ENCODE results near the gene AGAP6.
A peak's percentile ranks its signal among the peaks of the same experiment; 100 is the strongest.
"Not testable (repeated sequence)": the region's sequence is repeated elsewhere in the genome, so short reads cannot be mapped to it uniquely, and the experiment has no call there.

The AGAP6 gene

DNA sequence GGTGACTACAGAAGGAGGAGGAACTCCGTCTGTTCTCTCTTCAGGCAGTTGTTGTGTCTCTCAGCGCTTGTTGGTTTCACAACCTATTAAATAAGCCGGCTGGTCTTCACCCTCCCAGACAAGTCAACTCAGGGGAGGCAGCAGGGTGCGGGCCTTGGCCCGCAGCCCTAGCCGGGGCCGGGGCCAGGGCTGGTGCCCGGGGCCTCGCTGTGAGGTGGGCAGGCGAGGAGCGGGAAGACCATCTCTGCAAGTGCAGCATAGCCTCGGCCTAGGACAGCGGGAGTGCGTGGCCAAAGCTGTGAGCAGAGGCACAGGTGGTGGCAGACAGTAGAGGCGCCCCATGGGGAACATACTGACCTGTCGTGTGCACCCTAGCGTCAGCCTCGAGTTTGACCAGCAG, at the start of gene AGAP6:
Gene AGAP6, plus strand, starts transcription at position 31 of the 400 bp plus-strand sequence. Its CDS starts 310 bp downstream, at position 341.
- DNase-seq (ENCODE audit: low read depth in 2 of 2, low spot score in 1 of 2): not testable (repeated sequence)

GRCh38 chr10:49941447-49942338, 46.5 kb upstream of the AGAP6 start, which contains the start of the genes PARG and TIMM23B:
PARG (minus strand) TSS chr10:49942027; CDS start chr10:49941725, 302 bp downstream.
TIMM23B (plus strand) TSS chr10:49942053; CDS start chr10:49942195, 142 bp downstream.
- peak; percentile 54 to 67 for DNase-seq (ENCODE audit: low read depth in 2 of 2, low spot score in 1 of 2)

DNA sequence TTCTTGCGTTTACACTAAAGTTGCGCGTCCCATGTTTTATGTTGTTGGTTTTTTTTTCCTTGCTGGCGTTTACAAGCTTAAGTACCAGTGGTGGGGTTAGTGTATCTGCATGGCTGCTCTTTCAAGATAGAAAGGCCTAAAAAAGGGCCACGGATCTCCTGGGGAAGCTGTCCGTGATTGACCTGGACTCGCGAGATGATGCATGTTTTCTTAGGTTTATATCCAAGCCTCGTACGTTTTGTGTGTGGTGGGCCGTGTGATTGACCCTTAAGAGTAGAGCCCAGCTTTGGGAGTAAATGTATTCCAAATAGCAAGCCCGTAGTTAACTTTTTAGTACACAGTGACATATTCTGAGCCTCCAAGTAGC, 45.9 kb upstream of the AGAP6 start:
- not testable (repeated sequence) for DNase-seq (ENCODE audit: low read depth in 2 of 2, low spot score in 1 of 2)

DNA sequence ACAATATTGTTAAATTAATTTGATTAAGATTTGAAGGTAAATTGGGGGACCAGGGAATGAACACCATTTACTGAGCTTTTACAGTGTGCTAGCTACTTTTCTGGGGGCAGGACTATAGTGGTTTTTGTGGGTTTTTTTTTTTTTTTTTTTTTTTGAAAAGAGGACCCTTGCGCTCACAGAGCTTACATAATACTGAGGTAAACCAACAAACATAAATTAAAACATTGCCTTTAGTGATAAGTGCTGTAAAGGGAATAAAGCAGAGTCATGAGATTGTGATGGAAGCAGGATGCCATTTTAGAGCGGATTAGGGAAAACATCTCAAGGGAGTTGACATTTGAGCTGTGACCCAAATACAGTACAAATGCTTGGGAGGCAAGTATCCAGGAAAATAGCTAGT, 44.6 kb upstream of the AGAP6 start:
- DNase-seq (ENCODE audit: low read depth in 2 of 2, low spot score in 1 of 2): not testable (repeated sequence)

DNA sequence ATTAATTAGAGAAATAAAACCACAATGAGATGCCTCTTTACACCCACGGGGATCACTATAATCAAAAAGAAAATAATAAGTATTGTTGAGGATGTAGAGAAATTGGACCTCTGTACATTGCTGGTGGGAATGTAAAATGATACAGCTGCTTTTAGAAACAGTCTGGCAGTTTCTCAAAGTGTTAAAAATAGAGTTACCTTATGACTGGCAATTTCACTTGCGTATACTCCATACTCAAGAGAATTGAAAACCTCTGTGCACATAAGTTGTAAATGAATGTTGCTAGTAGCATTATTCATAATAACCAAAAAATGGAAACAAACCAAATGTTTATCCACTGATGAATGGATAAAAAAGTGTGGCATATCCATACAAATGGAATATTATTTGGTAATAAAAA, 40.1 kb upstream of the AGAP6 start:
- not testable (repeated sequence) for DNase-seq (ENCODE audit: low read depth in 2 of 2, low spot score in 1 of 2)

- DNase-seq (ENCODE audit: low read depth in 2 of 2, low spot score in 1 of 2): not testable (repeated sequence)
Measured at GRCh38 chr10:49948737-49949136, 39.5 kb upstream of the AGAP6 start.

- not testable (repeated sequence) for DNase-seq (ENCODE audit: low read depth in 2 of 2, low spot score in 1 of 2)
Measured at GRCh38 chr10:49952006-49952405, 36.2 kb upstream of the AGAP6 start.

GRCh38 chr10:49953122-49953521, 35.1 kb upstream of the AGAP6 start:
- DNase-seq (ENCODE audit: low read depth in 2 of 2, low spot score in 1 of 2): not testable (repeated sequence)

- DNase-seq (ENCODE audit: low read depth in 2 of 2, low spot score in 1 of 2): not testable (repeated sequence)
Measured at GRCh38 chr10:49970331-49970857, 17.8 kb upstream of the AGAP6 start.

GRCh38 chr10:49971466-49971865, 16.7 kb upstream of the AGAP6 start:
- not testable (repeated sequence) for DNase-seq (ENCODE audit: low read depth in 2 of 2, low spot score in 1 of 2)

GRCh38 chr10:49972094-49972493, 16.1 kb upstream of the AGAP6 start:
- not testable (repeated sequence) for DNase-seq (ENCODE audit: low read depth in 2 of 2, low spot score in 1 of 2)

DNA sequence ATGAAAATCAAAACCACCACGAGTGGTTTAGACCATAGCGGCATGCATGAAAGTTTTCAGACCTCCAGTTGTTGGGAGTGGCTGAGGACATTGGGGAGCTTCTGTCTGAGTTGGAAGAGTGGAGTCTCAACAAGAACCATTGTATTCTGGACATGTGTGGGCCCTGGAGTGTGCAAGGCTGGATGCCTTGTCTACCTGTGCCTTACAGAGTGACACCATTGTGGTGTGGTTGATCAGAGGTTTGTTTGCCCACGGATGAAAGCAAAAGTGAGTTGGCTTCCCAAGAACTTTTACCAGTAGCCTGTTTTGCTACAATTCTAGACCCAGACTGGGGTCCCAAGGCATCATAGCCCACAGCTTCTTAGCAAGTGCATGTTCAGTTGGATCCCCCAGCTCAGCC, 10.4 kb upstream of the AGAP6 start:
- DNase-seq (ENCODE audit: low read depth in 2 of 2, low spot score in 1 of 2): not testable (repeated sequence)

- DNase-seq (ENCODE audit: low read depth in 2 of 2, low spot score in 1 of 2): not testable (repeated sequence)
Measured at GRCh38 chr10:49987207-49987606, 999 bp upstream of the AGAP6 start.

- DNase-seq (ENCODE audit: low read depth in 2 of 2, low spot score in 1 of 2): not testable (repeated sequence)
Measured at GRCh38 chr10:49995321-49995720, 7.1 kb downstream of the AGAP6 start.

GRCh38 chr10:50014024-50014423, 25.8 kb downstream of the AGAP6 start:
- not testable (repeated sequence) for DNase-seq (ENCODE audit: low read depth in 2 of 2, low spot score in 1 of 2)

- DNase-seq (ENCODE audit: low read depth in 2 of 2, low spot score in 1 of 2): not testable (repeated sequence)
Measured at GRCh38 chr10:50015596-50016220, 27.5 kb downstream of the AGAP6 start.

- DNase-seq (ENCODE audit: low read depth in 2 of 2, low spot score in 1 of 2): not testable (repeated sequence)
Measured at GRCh38 chr10:50016926-50017325, 28.7 kb downstream of the AGAP6 start.

DNA sequence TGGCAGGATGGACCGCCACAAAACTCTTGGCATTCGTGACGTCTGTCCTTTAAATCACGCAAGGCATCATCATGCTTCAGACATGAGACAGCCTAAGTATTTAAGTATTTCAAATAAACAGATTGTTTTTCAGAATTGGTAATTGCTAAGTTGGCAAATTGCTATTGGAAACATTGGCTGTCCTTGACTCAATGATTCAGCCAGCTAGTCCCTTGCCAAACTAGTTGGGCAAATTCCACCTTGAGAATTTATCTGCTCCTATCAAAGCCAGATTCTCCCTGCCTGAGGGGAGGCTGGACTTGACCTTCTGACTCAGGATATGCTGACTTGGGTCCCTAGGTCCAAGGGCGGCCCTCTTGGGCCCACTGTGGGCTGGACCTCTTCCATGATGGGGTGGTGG, 29.4 kb downstream of the AGAP6 start:
- not testable (repeated sequence) for DNase-seq (ENCODE audit: low read depth in 2 of 2, low spot score in 1 of 2)

GRCh38 chr10:50019279-50019678, 31.1 kb downstream of the AGAP6 start:
- DNase-seq (ENCODE audit: low read depth in 2 of 2, low spot score in 1 of 2): not testable (repeated sequence)

GRCh38 chr10:50020451-50021024, 32.3 kb downstream of the AGAP6 start:
- DNase-seq (ENCODE audit: low read depth in 2 of 2, low spot score in 1 of 2): not testable (repeated sequence)

GRCh38 chr10:50021646-50022045, 33.4 kb downstream of the AGAP6 start:
- DNase-seq (ENCODE audit: low read depth in 2 of 2, low spot score in 1 of 2): no peak

All from stimulated activated CD8-positive, alpha-beta memory T cell treated with anti-CD3 and anti-CD28 coated beads, Interleukin-4, amount 100 ng/mL, for 1 hour (primary cell).